HL-60 (cell line): Measurements from ENCODE around the gene NFE2L2.

Experiments
- POLR2AphosphoS5 ChIP-seq: IDR thresholded peaks from 2 replicates; pipeline ENCODE4 v1.6.1; 2012; ENCODE audit warnings: low read depth
- TF ChIP-seq, protein P1 (sequence below): IDR thresholded peaks from one replicate; pipeline ENCODE4 v1.5.1; 2011; ENCODE audit warnings: low read length, control low read depth, inconsistent platforms; ENCODE audit not compliant: insufficient read depth

DNA sequence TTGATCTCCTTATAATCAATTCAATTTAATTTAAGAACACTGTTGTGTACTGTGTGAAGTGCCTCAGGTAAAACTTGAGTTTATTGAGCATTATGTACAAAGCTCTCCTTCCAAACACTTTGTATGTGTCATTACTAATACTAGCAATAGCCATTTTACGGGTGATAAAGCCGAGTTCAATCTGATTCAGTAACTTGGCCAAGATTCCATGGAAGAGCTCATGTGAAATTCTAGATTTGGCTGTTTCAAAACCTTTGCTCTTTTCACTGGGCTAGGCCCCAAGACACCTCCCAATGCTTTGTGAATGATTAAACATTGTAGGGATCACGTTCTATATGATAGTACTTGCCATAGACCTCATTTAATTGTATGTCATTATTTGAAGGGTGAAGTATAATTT, 8.9 kb upstream of the NFE2L2 start:
- TF ChIP-seq, protein P1, sequence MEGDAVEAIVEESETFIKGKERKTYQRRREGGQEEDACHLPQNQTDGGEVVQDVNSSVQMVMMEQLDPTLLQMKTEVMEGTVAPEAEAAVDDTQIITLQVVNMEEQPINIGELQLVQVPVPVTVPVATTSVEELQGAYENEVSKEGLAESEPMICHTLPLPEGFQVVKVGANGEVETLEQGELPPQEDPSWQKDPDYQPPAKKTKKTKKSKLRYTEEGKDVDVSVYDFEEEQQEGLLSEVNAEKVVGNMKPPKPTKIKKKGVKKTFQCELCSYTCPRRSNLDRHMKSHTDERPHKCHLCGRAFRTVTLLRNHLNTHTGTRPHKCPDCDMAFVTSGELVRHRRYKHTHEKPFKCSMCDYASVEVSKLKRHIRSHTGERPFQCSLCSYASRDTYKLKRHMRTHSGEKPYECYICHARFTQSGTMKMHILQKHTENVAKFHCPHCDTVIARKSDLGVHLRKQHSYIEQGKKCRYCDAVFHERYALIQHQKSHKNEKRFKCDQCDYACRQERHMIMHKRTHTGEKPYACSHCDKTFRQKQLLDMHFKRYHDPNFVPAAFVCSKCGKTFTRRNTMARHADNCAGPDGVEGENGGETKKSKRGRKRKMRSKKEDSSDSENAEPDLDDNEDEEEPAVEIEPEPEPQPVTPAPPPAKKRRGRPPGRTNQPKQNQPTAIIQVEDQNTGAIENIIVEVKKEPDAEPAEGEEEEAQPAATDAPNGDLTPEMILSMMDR, result no peak
- TF ChIP-seq POLR2AphosphoS5, result no peak
